ENCODE data around the gene IL17F.
A peak's percentile ranks its signal among the peaks of the same experiment; 100 is the strongest.

IL17F gene

DNA sequence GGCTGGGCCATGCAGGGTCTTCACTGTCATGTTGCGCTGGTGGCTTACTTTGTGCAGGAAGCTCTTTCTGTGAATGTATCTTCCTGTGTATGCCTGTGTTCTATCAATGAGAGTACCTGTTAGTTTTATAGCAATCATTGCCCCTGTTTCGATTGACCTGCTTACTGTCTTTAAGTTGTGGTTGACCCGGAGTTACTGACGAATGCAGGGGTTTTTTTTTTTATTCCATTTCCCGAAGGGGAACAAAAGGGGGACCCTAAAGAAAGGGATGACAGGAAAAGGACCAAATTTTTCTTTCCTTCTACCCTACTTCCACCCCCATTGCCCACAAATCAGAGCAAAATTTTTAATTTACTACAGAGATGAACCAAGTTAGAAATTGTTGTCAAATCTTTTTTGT is at the start of gene IL17F:
IL17F (minus strand) TSS at position 101 of the 400 bp plus-strand sequence; CDS start at position 30, 71 bp downstream.
- H3K4me3 ChIP-seq = no peak within 1 kb of the TSS

DNA sequence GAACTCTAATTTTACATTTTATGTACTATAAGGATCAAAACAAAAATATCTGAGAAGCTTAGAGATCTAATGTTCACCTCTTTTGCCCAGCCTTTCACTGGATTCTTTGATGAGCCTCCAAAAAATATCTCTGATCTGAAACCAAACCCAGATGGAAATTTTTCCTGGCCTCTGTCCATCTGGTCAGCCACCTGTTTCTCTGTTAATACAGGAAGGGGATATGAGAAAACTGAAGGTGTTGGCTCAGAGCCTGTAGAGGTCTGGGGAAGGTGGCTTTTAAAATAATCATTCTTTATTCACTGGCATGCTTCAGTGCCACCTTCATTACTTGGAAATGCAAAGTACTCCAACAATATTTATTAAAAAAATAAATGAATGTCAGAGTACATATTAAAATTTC is 48.8 kb upstream of the IL17F start:
- TF ChIP-seq, protein P1, sequence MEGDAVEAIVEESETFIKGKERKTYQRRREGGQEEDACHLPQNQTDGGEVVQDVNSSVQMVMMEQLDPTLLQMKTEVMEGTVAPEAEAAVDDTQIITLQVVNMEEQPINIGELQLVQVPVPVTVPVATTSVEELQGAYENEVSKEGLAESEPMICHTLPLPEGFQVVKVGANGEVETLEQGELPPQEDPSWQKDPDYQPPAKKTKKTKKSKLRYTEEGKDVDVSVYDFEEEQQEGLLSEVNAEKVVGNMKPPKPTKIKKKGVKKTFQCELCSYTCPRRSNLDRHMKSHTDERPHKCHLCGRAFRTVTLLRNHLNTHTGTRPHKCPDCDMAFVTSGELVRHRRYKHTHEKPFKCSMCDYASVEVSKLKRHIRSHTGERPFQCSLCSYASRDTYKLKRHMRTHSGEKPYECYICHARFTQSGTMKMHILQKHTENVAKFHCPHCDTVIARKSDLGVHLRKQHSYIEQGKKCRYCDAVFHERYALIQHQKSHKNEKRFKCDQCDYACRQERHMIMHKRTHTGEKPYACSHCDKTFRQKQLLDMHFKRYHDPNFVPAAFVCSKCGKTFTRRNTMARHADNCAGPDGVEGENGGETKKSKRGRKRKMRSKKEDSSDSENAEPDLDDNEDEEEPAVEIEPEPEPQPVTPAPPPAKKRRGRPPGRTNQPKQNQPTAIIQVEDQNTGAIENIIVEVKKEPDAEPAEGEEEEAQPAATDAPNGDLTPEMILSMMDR (IDR thresholded peaks at IDR 0.05) = no peak
- no peak for DNase-seq (ENCODE audit: low spot score)
- Histone ChIP-seq H3K4me3 (no peak overlapping the region), H3K27ac (no peak overlapping the region)

More for the DNA sequence above, at the start of gene IL17F:
- TF ChIP-seq, protein P1 (IDR thresholded peaks at IDR 0.05) = no peak
- DNase-seq (ENCODE audit: low spot score) = no peak
- no peak within 1 kb of the TSS for H3K27ac ChIP-seq

DNA sequence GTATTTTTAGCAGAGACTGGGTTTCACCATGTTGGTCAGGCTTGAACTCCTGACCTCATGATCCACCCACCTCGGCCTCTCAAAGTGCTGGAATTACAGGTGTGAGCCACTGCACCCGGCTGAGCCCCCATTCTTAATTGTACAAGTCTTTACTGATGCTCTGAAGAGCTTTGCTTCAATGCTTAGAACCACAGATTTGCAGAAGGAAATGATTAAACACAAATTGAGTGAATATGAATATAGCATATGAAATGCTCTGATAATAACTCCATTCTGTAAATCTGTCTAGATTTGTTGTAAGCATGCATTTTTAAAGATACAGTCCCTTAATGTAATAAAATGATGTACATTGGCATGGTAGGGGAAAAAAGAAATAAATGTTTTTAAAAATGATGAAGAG is 44.5 kb upstream of the IL17F start:
- DNase-seq (ENCODE audit: low spot score) = no peak
- H3K4me3 ChIP-seq = no peak overlapping the region
- H3K27ac ChIP-seq = no peak overlapping the region
- TF ChIP-seq, protein P1 (IDR thresholded peaks at IDR 0.05) = no peak

DNA sequence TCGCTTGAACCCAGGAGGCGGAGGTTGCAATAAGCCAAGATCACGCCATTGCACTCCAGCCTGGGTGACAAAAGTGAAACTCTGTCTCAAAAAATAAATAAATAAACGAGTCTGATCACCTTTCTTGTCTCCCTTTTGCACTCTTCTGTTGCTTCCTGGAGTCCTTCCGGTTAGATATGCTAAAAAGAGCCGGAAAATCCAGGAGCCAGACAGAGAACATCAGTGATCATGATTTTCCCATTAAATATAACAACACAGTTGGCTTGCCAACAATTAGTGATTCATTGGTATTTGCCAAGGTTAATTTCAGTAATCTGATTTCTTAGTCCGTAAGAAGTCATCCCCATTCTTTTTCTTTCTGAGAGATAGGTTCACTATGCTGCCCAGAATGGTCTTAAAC is 43.9 kb upstream of the IL17F start:
- no peak for DNase-seq (ENCODE audit: low spot score)
- no peak overlapping the region for H3K4me3 ChIP-seq
- TF ChIP-seq, protein P1 (IDR thresholded peaks at IDR 0.05) = no peak
- H3K27ac ChIP-seq = no peak overlapping the region

DNA sequence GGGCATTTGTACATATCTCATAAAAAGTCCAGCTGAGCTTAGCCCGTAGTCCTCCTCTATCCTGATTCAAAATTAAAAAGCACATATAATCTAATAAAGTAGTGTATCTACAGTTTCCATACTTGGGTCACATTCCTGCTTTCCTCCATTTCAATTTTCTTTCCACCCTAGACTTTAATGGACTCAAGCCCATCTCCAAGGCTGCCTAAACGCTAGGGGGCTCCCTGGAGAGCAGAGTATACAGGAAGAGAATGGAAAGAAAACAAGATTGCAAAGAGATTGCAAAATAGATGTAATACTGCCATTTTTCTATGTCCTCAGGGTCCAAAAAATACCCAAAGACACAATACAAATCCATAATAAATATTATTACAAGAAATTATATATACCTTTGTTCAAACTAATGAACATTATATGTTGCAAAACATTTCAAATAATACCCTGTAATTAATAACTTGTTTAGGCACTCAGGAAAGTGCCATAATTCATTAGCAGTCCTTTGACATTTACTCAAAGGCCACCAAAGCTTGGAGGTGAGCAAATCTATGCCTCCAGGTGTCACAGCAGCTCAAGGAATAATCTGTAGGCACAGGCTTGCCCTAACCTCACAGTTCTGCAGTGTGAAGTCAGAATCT is 42.6 kb upstream of the IL17F start:
- TF ChIP-seq, protein P1 (IDR thresholded peaks at IDR 0.05) = peak; percentile 18
- H3K4me3 ChIP-seq = no peak overlapping the region
- DNase-seq (ENCODE audit: low spot score) = no peak
- H3K27ac ChIP-seq = no peak overlapping the region

DNA sequence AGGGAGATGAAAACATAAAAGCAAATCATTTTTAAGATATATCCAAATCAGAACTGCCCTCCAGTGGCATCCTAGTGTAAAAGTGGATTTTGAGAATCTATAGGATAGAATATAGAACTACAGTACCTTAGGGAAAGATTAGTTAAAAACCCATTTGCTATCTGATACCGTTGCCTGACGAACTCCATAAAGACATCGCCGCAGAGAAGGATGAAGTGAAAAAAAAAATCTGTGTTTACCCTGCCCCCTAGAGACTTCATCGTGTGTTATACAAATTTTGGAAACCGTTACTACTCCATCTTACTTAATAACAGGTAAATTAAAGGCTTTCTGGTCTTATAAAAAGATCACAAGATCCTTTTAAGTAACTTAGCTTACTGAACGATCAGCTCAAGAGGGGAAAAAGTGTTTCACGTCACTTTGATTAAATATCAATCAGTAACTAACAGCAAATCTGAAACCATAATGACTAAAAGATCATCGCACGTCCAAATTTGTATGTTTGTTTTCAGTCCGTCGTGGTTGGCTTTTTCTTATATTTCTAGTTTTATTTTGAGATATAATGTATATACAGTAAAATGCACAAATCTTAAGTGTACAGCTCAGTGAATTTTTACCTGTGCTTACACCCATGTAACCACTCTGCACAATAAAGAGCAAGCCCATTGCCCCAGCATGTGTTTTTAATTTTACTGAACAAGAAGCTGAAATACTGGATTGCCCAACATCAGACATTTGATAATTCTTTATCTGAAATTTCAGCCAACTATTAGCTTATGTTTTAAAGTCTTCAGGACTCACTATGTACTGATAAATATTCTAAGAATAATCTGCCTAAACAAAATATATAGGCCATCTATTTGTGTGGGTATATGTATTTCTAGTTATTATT is 41.1 kb upstream of the IL17F start:
- H3K4me3 ChIP-seq = peak overlapping the region; percentile 84
- peak overlapping the region in 1 of 2 donors; percentile 23 for H3K27ac ChIP-seq
- TF ChIP-seq, protein P1 (IDR thresholded peaks at IDR 0.05) = no peak
- no peak for DNase-seq (ENCODE audit: low spot score)

Data from coronary artery (tissue), 2 donors.